OCI-LY7 (cell line): ENCODE results near the gene CPB2. TPM values are rescaled to one million over a fixed set of nuclear protein-coding genes. Genes with fewer than 3 reads are reported as not detected.

Experiments
- BruUV-seq: library from RNA; stranded (reverse); fragments of 400-500 nt; replicated peaks from 2 replicates; lab custom pipeline; 2021; lab: Mats Ljungman, UMichigan
- CTCF ChIA-PET: fragments of 300-600 bp; sonication (Branson Sonifier 250); formaldehyde crosslinking; loops from one replicate; lab custom pipeline; 2022; ENCODE audit warnings: antibody characterized with exemption; ENCODE audit not compliant: unreplicated experiment; lab: Charles Lee
- POLR2A ChIA-PET: fragments of 300-600 bp; sonication (Branson Sonifier 250); formaldehyde crosslinking; loops from one replicate; lab custom pipeline; 2022; ENCODE audit warnings: antibody characterized with exemption; lab: Charles Lee
- DNase-seq: peaks from one replicate; pipeline ENCODE4 v3.0.0-alpha.2; 2015; ENCODE audit warnings: low spot score
- H2AFZ ChIP-seq: fragments of 200-600 bp; sonication (generic), shearing (Covaris generic); 2 replicates; pipeline ENCODE4 v1.6.1; 2014; ENCODE audit warnings: mild to moderate bottlenecking, antibody characterized with exemption, low read length, moderate library complexity
- H3K27ac ChIP-seq: fragments of 200-600 bp; sonication (generic); 2 replicates; pipeline ENCODE4 v1.5.1; 2014; ENCODE audit warnings: mixed run types, low read depth, mild to moderate bottlenecking, moderate library complexity, low read length, inconsistent platforms; ENCODE audit not compliant: poor library complexity, severe bottlenecking
- H3K36me3 ChIP-seq: fragments of 200-600 bp; sonication (generic); 2 replicates; pipeline ENCODE4 v1.6.1; 2014; ENCODE audit warnings: mild to moderate bottlenecking, antibody characterized with exemption, low read length, moderate library complexity, mixed read lengths; ENCODE audit not compliant: insufficient read depth
- H3K4me1 ChIP-seq: fragments of 200-600 bp; sonication (generic); 2 replicates; pipeline ENCODE4 v1.5.1; 2014; ENCODE audit warnings: mild to moderate bottlenecking, low read length; ENCODE audit not compliant: insufficient read depth, poor library complexity, severe bottlenecking
- H3K4me2 ChIP-seq: fragments of 200-600 bp; sonication (generic); 2 replicates; pipeline ENCODE4 v1.6.1; 2014; ENCODE audit warnings: mild to moderate bottlenecking, low read length
- H3K4me3 ChIP-seq: fragments of 200-600 bp; sonication (generic); 2 replicates; pipeline ENCODE4 v1.5.1; 2014; ENCODE audit warnings: mild to moderate bottlenecking, low read depth, low read length; ENCODE audit not compliant: poor library complexity, severe bottlenecking
- H3K79me2 ChIP-seq: fragments of 200-600 bp; sonication (generic); 2 replicates; pipeline ENCODE4 v1.6.1; 2016; ENCODE audit warnings: low read depth, mild to moderate bottlenecking, low read length, moderate library complexity, mixed read lengths; ENCODE audit not compliant: insufficient read depth
- H3K9me2 ChIP-seq: fragments of 200-600 bp; sonication (generic); 2 replicates; pipeline ENCODE4 v1.6.1; 2016; ENCODE audit warnings: mild to moderate bottlenecking, low read length, mixed read lengths; ENCODE audit not compliant: insufficient read depth
- H3K9me3 ChIP-seq: fragments of 200-600 bp; sonication (generic); 2 replicates; pipeline ENCODE4 v1.6.1; 2014; ENCODE audit warnings: mild to moderate bottlenecking, mixed run types, low read length, mixed read lengths
- H4K20me1 ChIP-seq: fragments of 200-600 bp; sonication (generic); 2 replicates; pipeline ENCODE4 v1.6.1; 2014; ENCODE audit warnings: mild to moderate bottlenecking, antibody characterized with exemption, low read length, moderate library complexity, mixed read lengths; ENCODE audit not compliant: insufficient read depth
- CTCF ChIP-seq: fragments of 200-600 bp; sonication (generic); conservative IDR thresholded peaks from 2 replicates; pipeline ENCODE4 v1.5.1; 2014; ENCODE audit warnings: mild to moderate bottlenecking, antibody characterized with exemption, low read length, moderate library complexity, mixed read lengths
- EZH2phosphoT487 ChIP-seq: fragments of 200-600 bp; sonication (generic); IDR thresholded peaks from 2 replicates; pipeline ENCODE4 v1.6.1; 2018; ENCODE audit warnings: low read depth, borderline replicate concordance, mild to moderate bottlenecking, mixed run types, antibody characterized with exemption, low read length, moderate library complexity, mixed read lengths
- intact Hi-C: fragments of 100-400 bp; cut with micrococcal nuclease; formaldehyde crosslinking; loops from one replicate; pipeline ENCODE4 v1.10.0; 2022; ENCODE audit not compliant: unreplicated experiment
- total RNA-seq, 2 experiments: library from RNA; depleted of rRNA in 1 of 2; stranded (reverse); fragments of >200 nt in 1 of 2; shearing (Covaris generic) in 1 of 2; gene quantifications; 2 replicates each; pipeline ENCODE4 v1.2.3, GENCODE V29; 2014 to 2022

CPB2 gene
- total RNA-seq, 2 experiments from 2014 or later = not detected

- peaks cover 7% of the 10 kb centered on the region; the same call in 1 of the 2 replicates for H4K20me1 ChIP-seq
- no peak overlapping the region for H3K4me2 ChIP-seq
- peaks cover 61% of the 10 kb centered on the region for H3K79me2 ChIP-seq
- no peak overlapping the region for H2AFZ ChIP-seq
- DNase-seq = no peak
- H3K36me3 ChIP-seq = peaks cover 48% of the 10 kb centered on the region
- no peak overlapping the region for H3K4me3 ChIP-seq
- no peak for TF ChIP-seq CTCF
- no peak for TF ChIP-seq EZH2phosphoT487
- no peaks in the 10 kb centered on the region for H3K4me1 ChIP-seq
- intact Hi-C loops = no loop called here
- CTCF ChIA-PET = no interaction called here
- POLR2A ChIA-PET = interaction anchor here (0.9 kb wide), 1 partner anchor 16 kb away, joined by 3 read pairs; no protein-coding TSS in a partner anchor
- H3K27ac ChIP-seq = no peak overlapping the region
- H3K9me3 ChIP-seq = no peaks in the 10 kb centered on the region
- BruUV-seq = no TSS peak
- no peaks in the 10 kb centered on the region for H3K9me2 ChIP-seq
These were observed 61.2 kb downstream of the CPB2 start for GRCh38 chr13:46043647-46044046.

GRCh38 chr13:46041419-46041839, 63.4 kb downstream of the CPB2 start:
- Histone ChIP-seq H3K9me2 (no peaks in the 10 kb centered on the region), H3K4me3 (no peak overlapping the region), H3K79me2 (peaks cover 41% of the 10 kb centered on the region; the same call in 1 of the 2 replicates), H3K9me3 (no peaks in the 10 kb centered on the region), H3K36me3 (peaks cover 59% of the 10 kb centered on the region), H3K4me2 (no peak overlapping the region), H3K4me1 (no peaks in the 10 kb centered on the region), H2AFZ (no peak overlapping the region), H4K20me1 (peaks cover 4% of the 10 kb centered on the region; the same call in 1 of the 2 replicates), H3K27ac (no peak overlapping the region)
- intact Hi-C loops = no loop called here
- TF ChIP-seq EZH2phosphoT487 (no peak), CTCF (no peak)
- ChIA-PET POLR2A (interaction anchor here (1.6 kb wide), 1 partner anchor 9 kb away, joined by 3 read pairs; no protein-coding TSS in a partner anchor), CTCF (no interaction called here)
- BruUV-seq = no TSS peak
- DNase-seq = no peak

GRCh38 chr13:46040763-46041162, 64.1 kb downstream of the CPB2 start:
- H4K20me1 ChIP-seq = peaks cover 4% of the 10 kb centered on the region; the same call in 1 of the 2 replicates
- ChIA-PET CTCF (no interaction called here), POLR2A (no interaction called here)
- intact Hi-C loops = no loop called here
- H3K27ac ChIP-seq = no peak overlapping the region
- peaks cover 64% of the 10 kb centered on the region for H3K36me3 ChIP-seq
- H3K9me3 ChIP-seq = no peaks in the 10 kb centered on the region
- H3K4me2 ChIP-seq = no peak overlapping the region
- H3K4me1 ChIP-seq = no peaks in the 10 kb centered on the region
- no TSS peak for BruUV-seq
- DNase-seq = no peak
- no peak overlapping the region for H2AFZ ChIP-seq
- H3K4me3 ChIP-seq = no peak overlapping the region
- no peaks in the 10 kb centered on the region for H3K9me2 ChIP-seq
- H3K79me2 ChIP-seq = peaks cover 36% of the 10 kb centered on the region; the same call in 1 of the 2 replicates
- TF ChIP-seq CTCF (no peak), EZH2phosphoT487 (no peak)
